WERI-Rb-1 (cell line): ENCODE results near the gene GRIN3B.
A peak's percentile ranks its signal among the peaks of the same experiment; 100 is the strongest.

Experiments
- DNase-seq: peaks from one replicate; pipeline ENCODE4 v3.0.0-alpha.2; 2020
- H3K27ac ChIP-seq: fragments of 250-450 bp; sonication (Bioruptor Pico); 2 replicates; pipeline ENCODE4 v1.5.1; 2020; ENCODE audit warnings: mild to moderate bottlenecking, moderate library complexity
- H3K27me3 ChIP-seq: fragments of 250-450 bp; sonication (Bioruptor Pico); 2 replicates; pipeline ENCODE4 v1.5.1; 2021; ENCODE audit warnings: mild to moderate bottlenecking, low read depth, moderate library complexity; ENCODE audit not compliant: insufficient read depth, severe bottlenecking
- H3K36me3 ChIP-seq: fragments of 250-450 bp; sonication (Bioruptor Pico); 2 replicates; pipeline ENCODE4 v1.5.1; 2020; ENCODE audit warnings: mild to moderate bottlenecking, moderate library complexity
- H3K4me3 ChIP-seq: 2 replicates; pipeline ENCODE4 v1.5.1; 2011; ENCODE audit warnings: low read depth, mild to moderate bottlenecking, control low read depth, low read length
- H3K9me3 ChIP-seq: fragments of 250-450 bp; sonication (Bioruptor Pico); 2 replicates; pipeline ENCODE4 v1.5.1; 2021; ENCODE audit warnings: mild to moderate bottlenecking, moderate library complexity; ENCODE audit not compliant: severe bottlenecking
- TF ChIP-seq, protein P1 (sequence below): IDR thresholded peaks from 2 replicates; pipeline ENCODE4 v1.5.1; 2011; ENCODE audit warnings: low read depth, mild to moderate bottlenecking, control low read depth, inconsistent platforms, low read length

Gene GRIN3B

DNA sequence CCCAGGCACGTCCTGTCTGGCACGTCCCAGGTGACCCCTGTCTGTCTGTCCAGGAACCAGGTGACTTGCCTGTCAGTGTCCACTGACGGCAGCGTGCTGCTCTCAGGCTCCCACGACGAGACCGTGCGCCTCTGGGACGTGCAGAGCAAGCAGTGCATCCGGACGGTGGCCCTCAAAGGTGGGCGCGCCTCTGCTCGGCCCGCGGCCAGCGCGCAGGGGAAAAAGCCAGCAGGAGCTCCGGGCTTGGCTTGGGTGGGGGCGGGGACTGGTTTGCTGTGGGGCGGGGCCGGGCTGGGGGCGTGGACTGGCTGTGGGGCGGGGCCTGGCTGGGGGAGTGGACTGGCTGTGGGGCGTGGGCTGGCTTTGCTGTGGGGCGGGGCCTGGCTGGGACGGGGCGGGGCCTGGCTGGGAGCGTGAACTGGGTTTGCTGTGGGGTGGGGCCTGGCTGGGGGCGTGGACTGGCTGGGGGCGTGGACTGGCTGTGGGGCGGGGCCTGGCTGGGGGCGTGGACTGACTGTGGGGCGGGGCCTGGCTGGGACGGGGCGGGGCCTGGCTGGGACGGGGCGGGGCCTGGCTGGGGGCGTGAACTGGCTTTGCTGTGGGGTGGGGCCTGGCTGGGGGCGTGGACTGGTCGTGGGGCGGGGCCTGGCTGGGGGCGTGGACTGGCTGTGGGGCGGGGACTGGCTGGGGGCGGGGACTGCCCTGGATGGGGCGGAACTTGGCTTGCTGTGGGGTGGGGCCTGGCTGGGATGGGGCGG, 8.9 kb upstream of the GRIN3B start:
- peaks cover 6% of the 10 kb centered on the region for H3K27me3 ChIP-seq

DNA sequence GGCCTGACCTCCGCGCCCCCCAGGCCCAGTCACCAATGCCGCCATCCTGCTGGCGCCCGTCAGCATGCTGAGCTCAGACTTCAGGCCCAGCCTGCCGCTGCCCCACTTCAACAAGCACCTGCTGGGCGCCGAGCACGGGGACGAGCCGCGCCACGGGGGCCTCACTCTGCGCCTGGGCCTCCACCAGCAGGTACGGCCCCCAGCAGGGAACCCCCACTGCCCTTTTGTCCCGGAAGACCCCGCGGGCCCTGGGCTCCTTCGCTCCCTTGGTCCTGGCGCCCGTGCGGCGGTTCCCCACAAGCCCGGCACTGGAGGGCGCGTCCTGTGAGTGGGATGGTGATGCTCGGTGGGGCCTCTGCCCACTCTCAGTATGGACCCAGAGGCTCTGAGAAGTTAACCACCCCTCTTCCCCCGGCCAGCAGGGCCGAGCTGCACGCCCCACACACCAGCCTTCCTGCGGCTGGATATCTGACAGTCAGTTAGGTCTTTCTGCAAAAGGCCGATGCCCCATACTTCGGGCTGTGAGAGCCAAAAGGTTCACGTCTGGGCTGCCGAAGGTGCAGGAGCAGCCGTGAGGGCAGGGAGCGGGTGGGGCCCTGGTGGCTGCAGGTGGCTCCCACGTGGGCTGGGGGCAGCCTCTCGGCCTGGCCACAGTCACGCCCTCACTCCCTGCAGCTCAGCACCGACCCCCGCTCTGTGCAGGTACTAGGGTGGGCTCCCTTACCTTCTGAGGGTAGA, 8.1 kb upstream of the GRIN3B start:
- no peak for DNase-seq
- H3K9me3 ChIP-seq, result no peaks in the 10 kb centered on the region
- H3K27ac ChIP-seq, result no peak overlapping the region
- peaks cover 14% of the 10 kb centered on the region for H3K27me3 ChIP-seq
- TF ChIP-seq, protein P1, sequence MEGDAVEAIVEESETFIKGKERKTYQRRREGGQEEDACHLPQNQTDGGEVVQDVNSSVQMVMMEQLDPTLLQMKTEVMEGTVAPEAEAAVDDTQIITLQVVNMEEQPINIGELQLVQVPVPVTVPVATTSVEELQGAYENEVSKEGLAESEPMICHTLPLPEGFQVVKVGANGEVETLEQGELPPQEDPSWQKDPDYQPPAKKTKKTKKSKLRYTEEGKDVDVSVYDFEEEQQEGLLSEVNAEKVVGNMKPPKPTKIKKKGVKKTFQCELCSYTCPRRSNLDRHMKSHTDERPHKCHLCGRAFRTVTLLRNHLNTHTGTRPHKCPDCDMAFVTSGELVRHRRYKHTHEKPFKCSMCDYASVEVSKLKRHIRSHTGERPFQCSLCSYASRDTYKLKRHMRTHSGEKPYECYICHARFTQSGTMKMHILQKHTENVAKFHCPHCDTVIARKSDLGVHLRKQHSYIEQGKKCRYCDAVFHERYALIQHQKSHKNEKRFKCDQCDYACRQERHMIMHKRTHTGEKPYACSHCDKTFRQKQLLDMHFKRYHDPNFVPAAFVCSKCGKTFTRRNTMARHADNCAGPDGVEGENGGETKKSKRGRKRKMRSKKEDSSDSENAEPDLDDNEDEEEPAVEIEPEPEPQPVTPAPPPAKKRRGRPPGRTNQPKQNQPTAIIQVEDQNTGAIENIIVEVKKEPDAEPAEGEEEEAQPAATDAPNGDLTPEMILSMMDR, result no peak
- H3K4me3 ChIP-seq, result no peak overlapping the region
- peaks cover 32% of the 10 kb centered on the region for H3K36me3 ChIP-seq

More for the DNA sequence above, 8.9 kb upstream of the GRIN3B start:
- Histone ChIP-seq H3K36me3 (peaks cover 39% of the 10 kb centered on the region), H3K4me3 (no peak overlapping the region), H3K9me3 (no peaks in the 10 kb centered on the region), H3K27ac (peak overlapping the region; percentile 52)
- TF ChIP-seq, protein P1, result no peak
- peak; percentile 87 for DNase-seq

DNA sequence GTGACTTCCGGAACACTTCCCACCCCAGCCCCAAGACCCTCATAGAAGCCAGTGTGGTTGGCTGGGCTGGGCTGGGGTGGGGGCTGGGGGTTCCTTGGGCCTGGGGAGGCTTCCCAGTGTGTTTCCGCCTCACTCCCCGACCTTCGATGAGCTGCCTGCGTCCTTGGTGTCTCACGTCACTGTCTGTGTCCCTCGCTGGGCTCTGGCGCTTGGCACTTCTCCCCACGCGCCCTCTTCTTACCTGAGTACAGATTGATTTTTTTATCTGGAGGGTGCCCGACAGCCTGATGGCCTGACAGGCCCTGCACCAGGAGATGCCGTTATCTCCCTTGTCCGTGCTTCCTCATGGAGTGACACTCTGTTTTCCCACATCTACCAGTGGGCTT, 7.6 kb upstream of the GRIN3B start:
- H3K36me3 ChIP-seq, result peaks cover 28% of the 10 kb centered on the region
- peaks cover 1% of the 10 kb centered on the region for H3K9me3 ChIP-seq
- DNase-seq, result no peak
- no peak overlapping the region for H3K4me3 ChIP-seq
- peaks cover 19% of the 10 kb centered on the region for H3K27me3 ChIP-seq
- TF ChIP-seq, protein P1, result no peak
- H3K27ac ChIP-seq, result no peak overlapping the region

DNA sequence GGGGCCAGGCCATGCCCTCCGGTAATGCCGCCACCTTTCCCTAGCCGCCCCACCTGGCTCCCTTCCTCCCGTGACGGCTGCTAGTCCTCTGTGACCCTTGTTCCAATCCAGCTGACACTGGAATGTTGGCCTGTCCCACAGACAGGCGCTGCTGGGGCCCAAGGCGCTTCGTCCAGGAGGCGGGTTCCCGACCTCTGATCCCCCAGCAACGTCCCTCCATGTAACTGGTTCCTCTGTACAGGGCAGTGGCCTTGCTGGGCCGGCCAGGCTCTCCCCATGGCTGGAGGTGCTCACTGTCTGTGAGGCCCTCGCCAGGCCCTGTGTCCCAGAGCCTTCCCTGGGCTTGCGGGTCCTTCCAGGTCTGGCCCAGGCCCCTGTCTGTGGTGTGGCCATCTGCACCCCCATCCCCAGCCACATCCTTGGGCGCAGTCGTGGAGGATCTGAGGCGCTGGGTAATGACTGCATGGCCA, 6.8 kb upstream of the GRIN3B start:
- TF ChIP-seq, protein P1, result no peak
- Histone ChIP-seq H3K27me3 (peaks cover 27% of the 10 kb centered on the region), H3K9me3 (peaks cover 2% of the 10 kb centered on the region), H3K4me3 (no peak overlapping the region), H3K36me3 (peaks cover 24% of the 10 kb centered on the region), H3K27ac (no peak overlapping the region)
- DNase-seq, result no peak

DNA sequence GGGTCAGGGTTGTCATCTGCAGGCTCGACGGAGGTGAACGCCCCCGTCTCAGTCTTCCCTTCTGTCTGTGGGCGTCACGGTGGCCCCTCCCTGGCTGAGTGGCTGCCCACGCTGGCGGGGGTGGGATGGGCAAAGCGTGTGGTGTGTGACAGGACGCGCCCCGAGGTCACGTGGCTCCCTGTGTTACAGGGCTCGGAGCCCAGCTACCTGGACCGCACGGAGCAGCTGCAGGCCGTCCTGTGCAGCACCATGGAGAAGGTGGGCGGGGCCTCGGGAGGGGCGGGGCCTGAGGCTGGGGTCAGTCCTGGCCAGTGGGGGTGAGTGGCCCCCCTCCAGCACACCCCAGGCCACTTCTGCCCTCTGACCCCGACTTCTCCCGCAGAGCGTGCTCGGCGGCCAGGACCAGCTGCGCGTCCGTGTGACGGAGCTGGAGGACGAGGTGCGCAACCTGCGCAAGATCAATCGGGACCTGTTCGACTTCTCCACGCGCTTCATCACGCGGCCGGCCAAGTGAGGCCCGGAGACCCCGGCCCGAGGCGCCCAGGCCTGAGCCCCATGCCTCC, 6.3 kb upstream of the GRIN3B start:
- TF ChIP-seq, protein P1, result no peak
- Histone ChIP-seq H3K9me3 (peaks cover 2% of the 10 kb centered on the region), H3K4me3 (no peak overlapping the region), H3K27ac (no peak overlapping the region), H3K27me3 (peaks cover 32% of the 10 kb centered on the region), H3K36me3 (peaks cover 21% of the 10 kb centered on the region)
- no peak for DNase-seq
